Calu3 (cell line): ENCODE results near the gene CROCC. TPM values are rescaled to one million over a fixed set of nuclear protein-coding genes. Genes with fewer than 3 reads are reported as not detected.
"Not testable (repeated sequence)": the region's sequence is repeated elsewhere in the genome, so short reads cannot be mapped to it uniquely, and the experiment has no call there.

Source experiments
- BruUV-seq: library from RNA; stranded (reverse); fragments of 400-500 nt; replicated peaks from 2 replicates; lab custom pipeline; 2021; lab: Mats Ljungman, UMichigan
- CTCF ChIA-PET: fragments of 300-600 bp; sonication (Branson Sonifier 250); formaldehyde crosslinking; loops from one replicate; lab custom pipeline; 2022; ENCODE audit warnings: antibody characterized with exemption; lab: Charles Lee
- DNase-seq: peaks from one replicate; pipeline ENCODE4 v3.0.0; 2022
- H3K27ac Mint-ChIP-seq: one replicate; pipeline ENCODE4 v1.8.0; 2022; ENCODE audit warnings: mixed read lengths; ENCODE audit not compliant: unreplicated experiment
- H3K27me3 Mint-ChIP-seq: one replicate; pipeline ENCODE4 v1.8.0; 2022; ENCODE audit warnings: mixed read lengths; ENCODE audit not compliant: unreplicated experiment
- H3K36me3 Mint-ChIP-seq: one replicate; pipeline ENCODE4 v1.8.0; 2022; ENCODE audit warnings: mild to moderate bottlenecking, moderate library complexity, mixed read lengths; ENCODE audit not compliant: insufficient read depth, unreplicated experiment
- H3K4me1 Mint-ChIP-seq: one replicate; pipeline ENCODE4 v1.8.0; 2022; ENCODE audit warnings: mild to moderate bottlenecking, low read depth, mixed read lengths; ENCODE audit not compliant: unreplicated experiment
- H3K4me3 Mint-ChIP-seq: one replicate; pipeline ENCODE4 v1.8.0; 2022; ENCODE audit warnings: mild to moderate bottlenecking, low read depth, moderate library complexity, mixed read lengths; ENCODE audit not compliant: unreplicated experiment
- H3K9me3 Mint-ChIP-seq: one replicate; pipeline ENCODE4 v1.8.0; 2022; ENCODE audit warnings: low read depth, mixed read lengths; ENCODE audit not compliant: unreplicated experiment
- intact Hi-C: fragments of 100-400 bp; cut with micrococcal nuclease; formaldehyde crosslinking; loops from one replicate; pipeline ENCODE4 v1.10.0; 2022; ENCODE audit not compliant: unreplicated experiment
- total RNA-seq: library from RNA; stranded (reverse); gene quantifications from 2 replicates; pipeline ENCODE4 v1.2.3, GENCODE V29; 2022
- TF ChIP-seq, protein P1 (sequence below): fragments of 200-600 bp; IDR thresholded peaks from one replicate; pipeline ENCODE4 v1.8.0; 2022; ENCODE audit warnings: antibody characterized with exemption; ENCODE audit not compliant: unreplicated experiment

The CROCC gene
- total RNA-seq, 1 experiment from 2014 or later: 12.0 TPM

DNA sequence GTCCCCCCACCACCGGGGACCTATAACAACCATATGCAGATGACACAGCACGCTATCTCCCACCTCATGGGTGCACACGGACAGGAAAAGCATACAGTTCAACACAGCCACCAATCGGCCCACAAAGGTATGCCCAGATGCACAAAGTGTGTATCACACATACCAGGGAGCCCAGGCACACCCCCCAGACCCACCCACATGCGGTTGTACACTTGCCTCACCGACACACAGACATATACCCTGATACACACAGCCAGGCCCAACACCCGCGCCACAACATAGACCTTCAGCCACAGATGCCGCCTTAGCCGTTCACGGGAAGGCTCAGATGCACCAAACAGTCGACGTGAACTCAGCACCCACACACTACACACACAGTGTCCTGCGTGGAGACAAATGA is 5.5 kb downstream of the CROCC start:
- no peak for DNase-seq
- Mint-ChIP-seq H3K4me1 (no peaks in the 10 kb centered on the region), H3K36me3 (no peaks in the 10 kb centered on the region), H3K27ac (no peak overlapping the region), H3K27me3 (no peaks in the 10 kb centered on the region), H3K4me3 (no peak overlapping the region), H3K9me3 (no peaks in the 10 kb centered on the region)
- CTCF ChIA-PET: no interaction called here
- intact Hi-C loops: no loop called here
- BruUV-seq: no TSS peak
- TF ChIP-seq, protein P1, sequence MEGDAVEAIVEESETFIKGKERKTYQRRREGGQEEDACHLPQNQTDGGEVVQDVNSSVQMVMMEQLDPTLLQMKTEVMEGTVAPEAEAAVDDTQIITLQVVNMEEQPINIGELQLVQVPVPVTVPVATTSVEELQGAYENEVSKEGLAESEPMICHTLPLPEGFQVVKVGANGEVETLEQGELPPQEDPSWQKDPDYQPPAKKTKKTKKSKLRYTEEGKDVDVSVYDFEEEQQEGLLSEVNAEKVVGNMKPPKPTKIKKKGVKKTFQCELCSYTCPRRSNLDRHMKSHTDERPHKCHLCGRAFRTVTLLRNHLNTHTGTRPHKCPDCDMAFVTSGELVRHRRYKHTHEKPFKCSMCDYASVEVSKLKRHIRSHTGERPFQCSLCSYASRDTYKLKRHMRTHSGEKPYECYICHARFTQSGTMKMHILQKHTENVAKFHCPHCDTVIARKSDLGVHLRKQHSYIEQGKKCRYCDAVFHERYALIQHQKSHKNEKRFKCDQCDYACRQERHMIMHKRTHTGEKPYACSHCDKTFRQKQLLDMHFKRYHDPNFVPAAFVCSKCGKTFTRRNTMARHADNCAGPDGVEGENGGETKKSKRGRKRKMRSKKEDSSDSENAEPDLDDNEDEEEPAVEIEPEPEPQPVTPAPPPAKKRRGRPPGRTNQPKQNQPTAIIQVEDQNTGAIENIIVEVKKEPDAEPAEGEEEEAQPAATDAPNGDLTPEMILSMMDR: no peak

DNA sequence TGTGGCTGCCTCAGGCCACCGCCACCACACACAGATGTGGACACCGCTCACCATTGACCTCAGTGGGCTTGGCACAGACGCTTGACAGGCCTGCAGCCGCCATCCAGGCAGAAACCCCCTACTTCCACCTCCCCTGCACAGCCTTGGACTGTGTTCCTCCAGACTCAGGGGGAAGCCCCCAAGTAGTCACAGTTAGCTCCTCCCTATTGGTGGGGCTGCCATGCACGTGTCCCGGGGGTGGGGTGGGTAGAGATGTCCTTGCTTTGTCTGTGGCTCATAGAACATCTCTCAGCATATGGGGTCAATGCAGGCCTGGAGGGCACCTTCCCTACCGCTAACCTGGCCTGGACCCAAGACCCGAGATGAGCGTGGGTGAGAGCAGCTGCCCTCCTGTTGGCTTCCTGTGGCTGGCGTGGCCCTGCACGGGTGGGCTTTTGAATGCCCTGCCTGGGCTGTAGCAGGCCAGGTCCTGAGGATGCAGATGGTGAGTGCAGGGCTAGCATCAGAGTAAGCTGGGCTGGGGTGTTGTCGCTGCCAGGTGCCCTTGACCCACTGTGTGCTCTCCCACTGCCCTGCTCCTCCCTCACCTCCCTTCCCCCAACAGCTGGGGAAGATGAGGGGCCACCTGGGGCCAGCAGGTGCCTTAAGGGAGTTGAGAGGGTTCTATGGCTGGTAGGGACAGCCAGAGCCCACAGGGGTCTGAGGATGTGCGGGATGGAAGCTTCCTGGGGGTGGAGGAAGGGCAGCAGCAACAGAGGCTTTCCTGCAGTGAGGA is 6.2 kb downstream of the CROCC start:
- intact Hi-C loops: no loop called here
- H3K36me3 Mint-ChIP-seq: no peaks in the 10 kb centered on the region
- no peaks in the 10 kb centered on the region for H3K27me3 Mint-ChIP-seq
- no peak overlapping the region for H3K27ac Mint-ChIP-seq
- CTCF ChIA-PET: no interaction called here
- no peaks in the 10 kb centered on the region for H3K9me3 Mint-ChIP-seq
- no peaks in the 10 kb centered on the region for H3K4me1 Mint-ChIP-seq
- no peak overlapping the region for H3K4me3 Mint-ChIP-seq
- DNase-seq: no peak
- TF ChIP-seq, protein P1: no peak
- BruUV-seq: no TSS peak

DNA sequence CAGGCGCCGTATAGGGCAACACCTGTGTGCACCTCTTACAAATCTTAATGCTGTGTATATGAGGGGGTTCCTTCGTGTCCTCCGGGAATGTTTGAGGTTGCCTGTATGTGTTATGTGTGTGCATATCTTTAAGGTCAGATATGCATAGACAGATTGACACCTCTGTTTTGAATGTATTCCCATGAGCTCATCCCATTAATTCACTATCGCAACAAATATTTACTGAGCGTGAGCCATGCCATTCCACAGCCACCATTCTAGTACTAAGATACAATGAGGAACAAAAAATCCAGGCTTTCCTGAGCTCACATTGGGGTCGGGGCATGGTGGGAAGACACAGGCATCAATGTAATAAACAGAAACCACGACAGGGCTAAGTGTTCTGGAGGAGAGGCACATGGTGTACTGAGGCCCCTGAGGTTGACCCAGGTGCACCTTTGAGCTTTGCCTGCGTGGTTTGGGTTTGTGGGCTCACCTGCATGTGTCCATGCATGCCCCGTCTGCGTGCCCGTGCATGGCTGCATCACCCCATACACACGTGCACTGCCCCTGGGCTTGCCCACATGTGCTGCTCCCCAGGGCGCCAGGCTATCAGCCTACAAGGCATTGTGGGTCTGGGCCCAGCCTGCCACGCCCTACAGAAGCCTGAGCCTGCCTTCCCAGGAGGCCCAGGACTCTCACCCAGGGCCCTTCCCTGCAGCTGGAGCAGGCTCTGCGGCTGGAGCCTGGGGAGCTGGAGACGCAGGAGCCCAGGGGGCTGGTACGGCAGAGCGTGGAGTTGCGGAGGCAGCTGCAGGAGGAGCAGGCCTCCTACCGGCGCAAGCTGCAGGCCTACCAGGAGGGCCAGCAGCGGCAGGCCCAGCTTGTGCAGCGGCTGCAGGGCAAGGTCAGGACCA is 7.7 kb downstream of the CROCC start:
- H3K4me1 Mint-ChIP-seq, H3K9me3 Mint-ChIP-seq, H3K27ac Mint-ChIP-seq, H3K36me3 Mint-ChIP-seq, H3K27me3 Mint-ChIP-seq, intact Hi-C loops, BruUV-seq, DNase-seq, CTCF ChIA-PET, H3K4me3 Mint-ChIP-seq: not testable (repeated sequence)

DNA sequence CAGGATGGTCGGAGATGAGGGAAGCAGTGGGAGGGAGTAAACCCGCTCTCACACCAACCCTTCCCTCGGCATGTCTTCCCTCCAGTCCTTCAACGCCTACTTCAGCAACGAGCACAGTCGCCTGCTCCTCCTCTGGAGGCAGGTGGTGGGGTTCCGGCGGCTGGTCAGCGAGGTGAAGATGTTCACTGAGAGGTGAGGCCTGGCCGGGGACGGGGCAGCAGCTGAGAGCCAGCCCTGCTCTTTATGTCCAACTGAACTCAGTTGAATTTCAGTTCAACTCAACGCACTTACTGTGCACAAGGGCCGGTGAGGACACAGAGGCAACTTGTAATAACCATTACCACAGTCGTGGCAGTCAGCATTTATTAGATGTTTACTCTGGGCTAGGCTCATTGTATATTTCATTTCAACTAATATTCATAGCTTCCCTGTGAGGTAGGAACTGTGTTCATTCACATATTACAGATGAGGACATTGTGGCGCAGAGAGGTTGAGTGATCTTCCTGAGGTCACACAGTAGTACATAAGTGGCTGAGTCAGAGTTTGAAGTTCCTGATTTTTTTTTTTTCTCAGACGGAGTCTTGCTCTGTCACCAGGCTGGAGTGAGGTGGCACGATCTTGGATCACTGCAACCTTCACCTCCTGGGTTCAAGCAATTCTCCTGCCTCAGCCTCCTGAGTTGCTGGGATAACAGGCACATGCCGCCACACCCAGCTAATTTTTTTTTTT is 9.6 kb downstream of the CROCC start:
- intact Hi-C loops, DNase-seq, BruUV-seq, H3K4me1 Mint-ChIP-seq, H3K36me3 Mint-ChIP-seq, H3K27ac Mint-ChIP-seq, H3K4me3 Mint-ChIP-seq, H3K27me3 Mint-ChIP-seq, CTCF ChIA-PET, H3K9me3 Mint-ChIP-seq: not testable (repeated sequence)

DNA sequence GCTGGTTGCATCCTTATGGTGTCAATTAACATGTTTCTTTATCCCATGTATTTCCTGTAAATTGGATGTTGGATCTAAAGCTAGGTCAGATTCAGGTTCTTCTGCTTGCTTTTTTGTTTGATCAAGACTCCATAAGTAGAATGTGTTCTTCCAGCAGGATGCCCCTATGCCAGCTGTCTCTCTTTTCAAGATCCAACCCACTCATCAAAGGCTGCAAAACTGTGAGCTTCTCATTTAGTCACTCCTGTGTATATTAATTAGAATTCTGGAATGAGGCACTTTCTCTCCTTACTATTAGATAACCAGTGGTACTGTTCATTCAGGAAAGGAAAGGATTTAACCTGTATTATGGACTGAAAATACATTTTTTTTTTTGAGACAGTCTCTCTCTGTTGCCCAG is 12.2 kb downstream of the CROCC start:
- H3K4me1 Mint-ChIP-seq, H3K36me3 Mint-ChIP-seq, H3K27me3 Mint-ChIP-seq, DNase-seq, H3K27ac Mint-ChIP-seq, BruUV-seq, H3K4me3 Mint-ChIP-seq, H3K9me3 Mint-ChIP-seq, intact Hi-C loops, CTCF ChIA-PET: not testable (repeated sequence)

DNA sequence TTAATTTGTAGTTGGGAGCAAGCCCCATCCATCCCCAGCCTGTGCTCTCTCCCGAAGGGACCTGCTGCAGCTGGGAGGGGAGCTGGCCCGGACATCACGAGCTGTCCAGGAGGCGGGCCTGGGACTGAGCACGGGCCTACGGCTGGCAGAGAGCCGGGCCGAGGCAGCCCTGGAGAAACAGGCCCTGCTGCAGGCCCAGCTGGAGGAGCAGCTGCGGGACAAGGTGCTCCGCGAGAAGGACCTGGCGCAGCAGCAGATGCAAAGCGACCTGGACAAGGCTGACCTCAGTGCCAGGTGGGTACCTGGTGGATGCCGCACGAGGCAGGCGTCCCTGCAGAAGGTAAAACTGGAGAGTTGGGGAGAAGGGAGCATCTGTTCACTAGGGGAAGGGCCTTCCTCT is 14.8 kb downstream of the CROCC start:
- H3K4me1 Mint-ChIP-seq, H3K4me3 Mint-ChIP-seq, H3K36me3 Mint-ChIP-seq, BruUV-seq, intact Hi-C loops, H3K27me3 Mint-ChIP-seq, DNase-seq, H3K9me3 Mint-ChIP-seq, H3K27ac Mint-ChIP-seq, CTCF ChIA-PET: not testable (repeated sequence)
